Measurements from ENCODE around the gene FADS2. TPM values are rescaled to one million over a fixed set of nuclear protein-coding genes. Genes with fewer than 3 reads are reported as not detected.

Gene FADS2
- total RNA-seq, 2 experiments from 2014 or later = 0.95 to 2.8 TPM

DNA sequence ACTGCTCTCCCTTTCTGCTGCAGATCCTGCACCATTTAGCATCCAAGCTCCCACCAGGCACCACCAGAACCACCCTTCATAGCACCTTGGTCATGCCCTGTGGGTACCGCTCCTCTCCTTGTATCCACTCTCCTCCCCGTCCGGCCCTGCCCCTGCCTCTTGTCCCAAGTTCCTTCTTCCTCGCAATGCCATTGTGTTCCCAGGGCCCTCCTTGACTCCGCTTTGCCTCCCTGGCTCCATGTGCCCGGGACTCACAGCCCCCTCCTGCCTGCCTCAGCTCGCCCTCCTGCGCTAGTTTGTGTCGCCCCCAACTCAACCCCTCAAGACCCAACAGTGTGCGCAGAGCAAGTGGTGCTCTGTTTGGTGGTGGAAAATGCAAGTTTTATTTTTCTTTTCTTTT is 10.8 kb downstream of the FADS2 start:
- intact Hi-C loops (cut with micrococcal nuclease; ENCODE audit: unreplicated experiment) = no loop called here
- POLR2A ChIA-PET = no interaction called here

DNA sequence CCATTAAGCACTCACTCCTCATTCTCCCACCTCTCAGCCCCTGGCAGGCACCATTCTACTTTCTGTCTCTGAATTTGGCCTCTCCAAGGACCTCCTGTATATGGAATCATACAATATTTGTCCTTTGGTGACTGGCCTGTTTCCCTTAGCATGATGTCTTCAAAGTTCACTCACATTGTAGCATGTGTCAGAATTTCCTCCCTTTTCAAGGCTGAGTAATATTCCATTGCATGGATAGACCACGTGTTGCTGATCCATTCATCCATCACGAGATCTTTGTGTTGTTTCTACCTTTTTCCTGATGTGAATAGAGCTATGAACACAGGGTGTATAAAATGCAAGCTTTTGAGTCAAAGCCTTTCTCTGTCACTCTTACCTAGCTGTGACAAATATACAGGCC is 11.6 kb downstream of the FADS2 start:
- no peaks in the 10 kb centered on the region for H3K9me3 ChIP-seq (ENCODE audit: low read length)
- no peaks in the 10 kb centered on the region for H3K79me2 ChIP-seq (ENCODE audit: insufficient read depth, low read depth, low read length)
- H3K9me2 ChIP-seq (ENCODE audit: insufficient read depth, low read length) = no peaks in the 10 kb centered on the region
- H4K20me1 ChIP-seq (ENCODE audit: insufficient read depth, low read length) = no peaks in the 10 kb centered on the region
- no peak overlapping the region for H2AFZ ChIP-seq (ENCODE audit: low read length)
- H3K27ac ChIP-seq (ENCODE audit: low read depth, low read length, poor library complexity, severe bottlenecking) = no peak overlapping the region
- H3K36me3 ChIP-seq (ENCODE audit: insufficient read depth, low read length) = no peaks in the 10 kb centered on the region
- H3K4me1 ChIP-seq (ENCODE audit: insufficient read depth, low read length, poor library complexity, severe bottlenecking) = peaks cover 13% of the 10 kb centered on the region
- CTCF ChIA-PET (ENCODE audit: unreplicated experiment) = no interaction called here
- TF ChIP-seq EZH2phosphoT487 (IDR thresholded peaks at IDR 0.05; ENCODE audit: borderline replicate concordance, low read depth, low read length) (no peak), CTCF (conservative IDR thresholded peaks at IDR 0.05; ENCODE audit: low read length) (no peak)
- POLR2A ChIA-PET = no interaction called here
- no peak for DNase-seq (ENCODE audit: low spot score)
- H3K4me3 ChIP-seq (ENCODE audit: low read depth, low read length, poor library complexity, severe bottlenecking) = no peak overlapping the region
- no peak overlapping the region for H3K4me2 ChIP-seq (ENCODE audit: low read length)
- BruUV-seq (replicated peaks) = no TSS peak
- intact Hi-C loops (cut with micrococcal nuclease; ENCODE audit: unreplicated experiment) = no loop called here

More for the DNA sequence above, 10.8 kb downstream of the FADS2 start:
- no TSS peak for BruUV-seq (replicated peaks)
- Histone ChIP-seq H3K4me2 (ENCODE audit: low read length) (no peak overlapping the region), H2AFZ (ENCODE audit: low read length) (no peak overlapping the region), H3K4me3 (ENCODE audit: low read depth, low read length, poor library complexity, severe bottlenecking) (no peak overlapping the region), H3K27ac (ENCODE audit: low read depth, low read length, poor library complexity, severe bottlenecking) (no peak overlapping the region), H3K4me1 (ENCODE audit: insufficient read depth, low read length, poor library complexity, severe bottlenecking) (peaks cover 21% of the 10 kb centered on the region), H3K36me3 (ENCODE audit: insufficient read depth, low read length) (no peaks in the 10 kb centered on the region), H3K79me2 (ENCODE audit: insufficient read depth, low read depth, low read length) (no peaks in the 10 kb centered on the region), H3K9me2 (ENCODE audit: insufficient read depth, low read length) (no peaks in the 10 kb centered on the region), H3K9me3 (ENCODE audit: low read length) (no peaks in the 10 kb centered on the region), H4K20me1 (ENCODE audit: insufficient read depth, low read length) (no peaks in the 10 kb centered on the region)
- no peak for DNase-seq (ENCODE audit: low spot score)
- CTCF ChIA-PET (ENCODE audit: unreplicated experiment) = no interaction called here
- no peak for TF ChIP-seq EZH2phosphoT487 (IDR thresholded peaks at IDR 0.05; ENCODE audit: borderline replicate concordance, low read depth, low read length)
- no peak for TF ChIP-seq CTCF (conservative IDR thresholded peaks at IDR 0.05; ENCODE audit: low read length)

DNA sequence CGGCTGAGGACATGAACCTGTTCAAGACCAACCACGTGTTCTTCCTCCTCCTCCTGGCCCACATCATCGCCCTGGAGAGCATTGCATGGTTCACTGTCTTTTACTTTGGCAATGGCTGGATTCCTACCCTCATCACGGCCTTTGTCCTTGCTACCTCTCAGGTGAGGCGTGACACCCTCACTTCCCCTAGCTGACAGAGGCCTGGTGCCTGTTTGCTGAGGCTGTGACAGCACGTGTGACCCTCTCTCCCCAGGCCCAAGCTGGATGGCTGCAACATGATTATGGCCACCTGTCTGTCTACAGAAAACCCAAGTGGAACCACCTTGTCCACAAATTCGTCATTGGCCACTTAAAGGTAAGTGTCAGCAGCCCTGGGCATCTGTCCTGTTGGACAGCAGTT is 12.3 kb downstream of the FADS2 start:
- intact Hi-C loops (cut with micrococcal nuclease; ENCODE audit: unreplicated experiment) = no loop called here
- no peaks in the 10 kb centered on the region for H3K9me3 ChIP-seq (ENCODE audit: low read length)
- H3K79me2 ChIP-seq (ENCODE audit: insufficient read depth, low read depth, low read length) = no peaks in the 10 kb centered on the region
- H3K36me3 ChIP-seq (ENCODE audit: insufficient read depth, low read length) = no peaks in the 10 kb centered on the region
- peaks cover 7% of the 10 kb centered on the region for H3K4me1 ChIP-seq (ENCODE audit: insufficient read depth, low read length, poor library complexity, severe bottlenecking)
- H3K9me2 ChIP-seq (ENCODE audit: insufficient read depth, low read length) = no peaks in the 10 kb centered on the region
- H3K27ac ChIP-seq (ENCODE audit: low read depth, low read length, poor library complexity, severe bottlenecking) = no peak overlapping the region
- POLR2A ChIA-PET = no interaction called here
- no peaks in the 10 kb centered on the region for H4K20me1 ChIP-seq (ENCODE audit: insufficient read depth, low read length)
- CTCF ChIA-PET (ENCODE audit: unreplicated experiment) = no interaction called here
- no peak overlapping the region for H3K4me2 ChIP-seq (ENCODE audit: low read length)
- TF ChIP-seq EZH2phosphoT487 (IDR thresholded peaks at IDR 0.05; ENCODE audit: borderline replicate concordance, low read depth, low read length) = no peak
- TF ChIP-seq CTCF (conservative IDR thresholded peaks at IDR 0.05; ENCODE audit: low read length) = no peak
- DNase-seq (ENCODE audit: low spot score) = no peak
- no peak overlapping the region for H3K4me3 ChIP-seq (ENCODE audit: low read depth, low read length, poor library complexity, severe bottlenecking)
- H2AFZ ChIP-seq (ENCODE audit: low read length) = no peak overlapping the region
- BruUV-seq (replicated peaks) = no TSS peak

Measured in OCI-LY7 (cell line).